Hypothalamus (tissue), 51 donors: Measurements from ENCODE around the gene CASQ2.
"Not testable (repeated sequence)": the region's sequence is repeated elsewhere in the genome, so short reads cannot be mapped to it uniquely, and the experiment has no call there.

Experiments
- DNase-seq, 51 donors: peaks; one replicate each; lab custom pipeline; 2025; lab: John Stamatoyannopoulos, UW

Gene CASQ2

DNA sequence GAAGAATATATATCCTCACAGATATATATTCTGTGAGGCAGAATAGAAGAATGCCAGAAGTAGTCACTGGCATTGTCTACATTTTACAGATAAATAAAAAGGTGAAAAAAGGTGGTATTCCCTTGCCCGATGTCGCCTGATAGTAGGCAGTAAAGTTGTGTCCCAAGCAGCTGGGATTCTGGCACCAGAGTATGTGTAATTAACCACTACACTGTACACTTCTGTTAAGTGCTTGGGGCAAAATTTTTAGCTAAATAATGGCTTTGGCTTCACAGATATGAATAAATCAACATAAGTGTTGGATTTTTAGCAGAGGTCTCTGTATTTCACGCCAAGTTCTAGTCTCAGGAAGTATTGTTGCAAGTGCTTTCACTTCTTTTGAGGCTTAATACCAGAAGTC, 13.3 kb upstream of the CASQ2 start:
- no peak for DNase-seq

GRCh38 chr1:115781343-115781742, 12.8 kb upstream of the CASQ2 start:
- no peak for DNase-seq

GRCh38 chr1:115780655-115781054, 12.1 kb upstream of the CASQ2 start:
- DNase-seq = not testable (repeated sequence)

DNA sequence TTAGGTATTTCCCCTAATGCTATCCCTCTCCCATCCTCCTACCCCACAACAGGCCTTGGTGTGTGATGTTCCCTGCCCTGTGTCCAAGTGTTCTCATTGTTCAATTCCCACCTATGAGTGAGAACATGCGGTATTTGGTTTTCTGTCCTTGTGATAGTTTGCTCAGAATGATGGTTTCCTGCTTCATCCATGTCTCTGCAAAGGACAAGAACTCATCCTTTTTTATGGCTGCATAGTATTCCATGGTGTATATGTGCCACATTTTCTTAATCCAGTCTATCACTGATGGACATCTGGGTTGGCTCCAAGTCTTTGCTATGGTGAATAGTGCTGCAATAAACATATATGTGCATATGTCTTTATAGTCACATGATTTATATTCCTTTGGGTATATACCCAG, 10.6 kb upstream of the CASQ2 start:
- not testable (repeated sequence) for DNase-seq

- peak in 33 of 51 donors; percentile 2 to 58 (median 15) for DNase-seq
Measured at GRCh38 chr1:115771847-115772457, 3.4 kb upstream of the CASQ2 start.

DNA sequence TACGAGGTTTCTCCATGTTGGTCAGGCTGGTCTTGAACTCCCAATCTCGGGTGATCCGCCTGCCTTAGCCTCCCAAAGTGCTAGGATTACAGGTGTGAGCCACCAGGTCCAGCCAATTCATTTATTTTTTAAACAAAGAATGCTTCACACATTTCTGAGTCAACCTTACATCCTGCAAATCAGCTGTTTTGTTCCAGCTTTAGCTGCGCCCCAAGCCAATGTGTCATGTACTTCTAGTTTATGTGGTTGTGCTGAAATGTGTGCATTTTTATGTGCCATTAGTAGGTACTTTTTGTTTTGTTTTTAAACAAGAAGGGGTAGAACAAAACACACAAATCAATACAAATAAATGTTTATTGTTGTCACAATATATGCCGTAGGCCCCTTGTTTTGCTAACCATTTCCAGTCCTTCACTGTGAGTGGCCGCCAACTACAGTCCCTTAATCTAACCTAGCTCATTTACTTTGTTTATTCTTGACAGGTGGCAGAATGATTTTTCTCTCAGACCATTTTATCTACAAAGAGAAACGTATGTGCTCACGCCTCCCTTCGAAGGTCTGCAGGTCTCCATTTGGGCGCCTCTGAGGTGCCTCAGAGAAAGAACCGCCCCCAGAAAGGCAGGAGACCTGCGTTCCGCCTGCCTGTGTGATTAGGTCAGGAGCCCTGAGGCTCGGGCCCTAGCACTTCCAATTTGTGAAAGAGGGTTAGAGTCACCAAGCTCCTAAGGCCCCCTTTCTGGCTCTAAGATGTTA, 2.8 kb upstream of the CASQ2 start:
- DNase-seq = peak in 1 of 51 donors; percentile 32

GRCh38 chr1:115767403-115767802, 1.1 kb downstream of the CASQ2 start:
- no peak for DNase-seq

DNA sequence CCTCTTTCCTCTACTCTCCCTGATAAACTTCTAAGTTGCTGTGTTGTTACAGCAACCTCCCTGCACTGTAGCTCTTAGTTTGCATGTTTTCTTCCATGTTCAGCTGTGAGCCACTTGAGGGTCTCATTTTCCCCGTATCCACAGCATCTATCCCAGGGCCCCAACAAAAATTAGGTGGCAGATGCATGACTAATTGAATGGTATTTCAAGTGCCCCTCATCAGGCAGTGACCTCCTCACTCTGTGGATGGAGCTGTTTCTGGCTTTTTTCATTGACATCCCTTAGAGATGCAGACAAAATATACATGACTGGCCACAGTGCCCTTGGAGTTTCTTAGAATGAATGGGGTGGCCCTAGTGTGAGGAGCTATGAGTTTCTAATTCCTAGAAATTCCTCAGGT, 3.4 kb downstream of the CASQ2 start:
- no peak for DNase-seq

GRCh38 chr1:115764541-115764940, 4.0 kb downstream of the CASQ2 start:
- DNase-seq = no peak

DNA sequence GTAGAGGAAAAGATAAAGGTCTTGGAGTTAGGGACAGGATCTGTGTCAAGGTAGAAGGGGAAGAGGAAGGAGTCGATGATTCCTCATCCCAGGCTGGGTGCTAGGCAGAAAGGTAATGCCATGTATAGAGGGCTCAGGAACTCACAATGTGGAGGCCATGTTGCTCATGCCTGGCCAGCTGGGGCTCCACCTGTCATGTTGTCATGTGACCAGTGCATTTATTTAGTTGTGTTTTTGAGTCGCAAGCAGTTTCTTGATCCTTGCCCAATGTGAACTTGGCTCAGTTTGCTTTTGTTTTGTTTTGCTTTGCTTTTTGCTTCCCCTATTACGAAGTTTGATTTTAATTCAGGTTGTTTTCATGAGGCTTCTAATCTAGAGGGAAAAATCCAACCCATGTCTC, 5.7 kb downstream of the CASQ2 start:
- DNase-seq = no peak

DNA sequence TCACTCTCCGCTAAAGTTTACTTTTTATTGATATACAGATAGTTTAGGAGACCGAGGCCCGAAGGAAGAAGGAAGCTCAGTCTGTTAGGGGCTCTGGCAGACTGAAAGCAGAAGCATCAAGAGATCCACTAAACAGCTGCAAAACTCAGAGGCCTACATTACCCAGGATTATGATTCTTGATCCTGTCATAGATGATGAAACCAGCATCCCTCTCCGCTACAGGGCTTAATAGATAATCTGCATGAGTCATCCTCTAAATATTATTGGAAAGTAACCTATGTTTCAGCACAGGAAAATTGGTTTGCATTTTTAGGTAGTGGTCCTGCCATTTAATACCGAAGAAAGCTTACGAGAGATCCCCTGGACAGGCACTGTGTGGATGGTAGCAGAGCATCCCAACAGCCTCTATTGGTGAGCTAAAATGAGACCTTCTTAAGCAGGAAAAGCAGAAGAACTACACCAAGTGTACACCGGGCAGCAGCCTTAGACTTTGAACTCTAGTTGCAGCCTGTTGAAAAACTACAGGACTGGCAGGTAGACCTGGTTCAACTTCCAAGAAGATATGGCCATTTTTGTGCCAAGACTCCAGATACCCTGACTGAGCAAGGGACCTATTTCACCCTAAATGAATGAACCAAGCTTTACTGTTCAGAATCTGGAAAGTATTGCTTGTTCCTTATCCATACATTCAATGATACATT, 6.8 kb downstream of the CASQ2 start:
- DNase-seq = no peak

GRCh38 chr1:115757856-115758255, 10.7 kb downstream of the CASQ2 start:
- DNase-seq = no peak

DNA sequence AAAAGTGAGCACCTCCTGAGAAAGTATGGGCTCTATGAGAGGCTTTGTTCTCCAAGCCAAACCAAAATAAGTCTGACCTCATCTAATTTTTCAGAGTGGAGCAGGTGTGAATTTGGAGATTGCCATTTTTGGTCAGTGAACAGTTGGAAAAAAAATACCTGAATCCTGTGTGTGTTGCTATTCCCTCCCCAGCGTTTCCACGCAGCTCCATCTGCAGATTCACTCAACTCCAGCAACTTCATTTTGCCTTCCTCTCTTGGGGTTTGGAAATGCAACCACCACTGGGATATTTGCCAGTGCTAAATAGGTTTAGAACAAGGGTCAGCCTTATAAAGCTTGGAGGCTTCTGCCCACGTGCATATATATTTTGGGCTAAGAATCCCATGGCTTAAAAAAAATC, 11.2 kb downstream of the CASQ2 start:
- DNase-seq = no peak

DNA sequence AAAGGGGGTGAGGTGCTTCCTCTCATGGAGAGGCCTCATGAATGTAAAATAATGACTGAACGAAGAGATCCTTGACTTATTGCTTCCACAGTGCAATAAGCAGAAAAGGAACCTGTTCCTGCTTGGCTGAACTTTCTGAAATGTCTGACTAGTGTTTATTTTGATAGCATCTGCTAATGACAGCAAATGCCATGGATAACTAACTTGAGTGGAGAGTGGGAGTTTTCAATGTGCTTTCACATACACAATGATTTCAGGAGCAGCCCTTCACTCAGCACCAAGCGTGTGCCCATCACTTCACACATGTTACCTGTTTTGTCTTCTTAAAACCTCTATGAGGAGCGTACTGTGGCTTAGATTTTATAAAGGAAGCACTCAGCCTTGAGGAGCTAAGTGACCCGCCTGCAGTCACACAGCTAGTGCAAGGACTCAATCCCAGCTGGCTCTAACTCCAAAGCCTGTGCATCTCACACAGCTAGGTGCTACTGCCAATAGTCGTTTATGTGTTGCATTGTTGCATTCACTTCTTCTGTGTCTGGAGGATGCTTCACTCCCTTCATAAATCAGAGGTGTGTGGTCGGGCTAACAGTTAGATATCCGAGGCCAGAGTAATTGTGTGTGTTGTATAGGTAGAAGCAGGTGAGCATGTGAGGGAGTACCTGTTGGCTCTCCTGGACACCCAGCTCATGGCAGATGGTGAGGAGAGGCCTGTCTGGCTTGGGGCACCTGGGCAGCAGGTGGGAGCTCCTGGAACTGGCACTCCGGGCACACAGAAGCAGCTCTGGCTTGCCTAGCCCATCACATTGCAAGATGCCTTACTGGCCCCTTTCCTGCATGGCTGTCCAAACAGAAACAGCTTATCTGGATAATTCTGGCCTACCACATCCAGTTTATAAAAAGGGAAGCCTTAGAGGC, 12.8 kb downstream of the CASQ2 start:
- no peak for DNase-seq

DNA sequence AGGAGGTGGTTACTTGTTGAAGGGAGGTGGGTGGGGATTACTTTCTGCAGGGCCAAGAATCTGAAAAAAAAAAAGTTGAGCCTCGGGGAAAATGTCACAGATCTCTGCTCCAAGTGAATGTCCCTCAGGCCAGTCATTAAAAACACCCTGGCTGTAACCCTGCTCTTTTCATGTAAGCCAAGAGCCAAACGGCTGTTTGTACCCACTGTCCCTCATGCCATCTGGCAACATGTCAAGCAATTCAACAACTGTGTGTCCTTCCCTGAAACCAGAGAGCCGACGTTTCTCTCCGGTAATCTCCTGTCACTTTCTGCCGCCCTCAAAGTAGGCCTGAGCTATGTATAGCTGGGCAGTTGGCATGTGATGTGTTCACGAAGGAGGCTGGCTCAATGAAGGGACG, 14.7 kb downstream of the CASQ2 start:
- no peak for DNase-seq

GRCh38 chr1:115753361-115753760, 15.2 kb downstream of the CASQ2 start:
- DNase-seq = no peak

- DNase-seq = no peak
Measured at GRCh38 chr1:115748401-115749150, 19.9 kb downstream of the CASQ2 start.

- no peak for DNase-seq
Measured at GRCh38 chr1:115746021-115746690, 22.4 kb downstream of the CASQ2 start.

- no peak for DNase-seq
Measured at GRCh38 chr1:115744646-115745275, 23.8 kb downstream of the CASQ2 start.
